Astrocyte (in vitro differentiated cells and primary cell): ENCODE data around the gene GATB.

Experiments used
- EZH2 ChIP-seq: IDR thresholded peaks from 2 replicates; pipeline ENCODE4 v1.6.1; 2012; ENCODE audit warnings: mild to moderate bottlenecking, low read length, inconsistent platforms; ENCODE audit not compliant: insufficient read depth
- TF ChIP-seq, protein P1 (sequence below): IDR thresholded peaks from 2 replicates; pipeline ENCODE4 v1.5.1; 2011; ENCODE audit warnings: low read depth, mild to moderate bottlenecking, inconsistent platforms, low read length, moderate library complexity; ENCODE audit not compliant: insufficient read depth

GRCh38 chr4:151708100-151708499, 52.7 kb downstream of the GATB start:
- TF ChIP-seq, protein P1, sequence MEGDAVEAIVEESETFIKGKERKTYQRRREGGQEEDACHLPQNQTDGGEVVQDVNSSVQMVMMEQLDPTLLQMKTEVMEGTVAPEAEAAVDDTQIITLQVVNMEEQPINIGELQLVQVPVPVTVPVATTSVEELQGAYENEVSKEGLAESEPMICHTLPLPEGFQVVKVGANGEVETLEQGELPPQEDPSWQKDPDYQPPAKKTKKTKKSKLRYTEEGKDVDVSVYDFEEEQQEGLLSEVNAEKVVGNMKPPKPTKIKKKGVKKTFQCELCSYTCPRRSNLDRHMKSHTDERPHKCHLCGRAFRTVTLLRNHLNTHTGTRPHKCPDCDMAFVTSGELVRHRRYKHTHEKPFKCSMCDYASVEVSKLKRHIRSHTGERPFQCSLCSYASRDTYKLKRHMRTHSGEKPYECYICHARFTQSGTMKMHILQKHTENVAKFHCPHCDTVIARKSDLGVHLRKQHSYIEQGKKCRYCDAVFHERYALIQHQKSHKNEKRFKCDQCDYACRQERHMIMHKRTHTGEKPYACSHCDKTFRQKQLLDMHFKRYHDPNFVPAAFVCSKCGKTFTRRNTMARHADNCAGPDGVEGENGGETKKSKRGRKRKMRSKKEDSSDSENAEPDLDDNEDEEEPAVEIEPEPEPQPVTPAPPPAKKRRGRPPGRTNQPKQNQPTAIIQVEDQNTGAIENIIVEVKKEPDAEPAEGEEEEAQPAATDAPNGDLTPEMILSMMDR = no peak
- TF ChIP-seq EZH2 = no peak
